Stimulated activated CD4-positive, alpha-beta T cell treated with anti-CD3 and anti-CD28 coated beads, Interleukin-1b, Interleukin-23, amount 100 ng/mL, for 48 hours (primary cell): Measurements from ENCODE around the gene HOXC6.
"Not testable (repeated sequence)": the region's sequence is repeated elsewhere in the genome, so short reads cannot be mapped to it uniquely, and the experiment has no call there.

Experiments
- DNase-seq: peaks from one replicate; pipeline ENCODE4 v3.0.0-alpha.2; 2020

HOXC6 gene

DNA sequence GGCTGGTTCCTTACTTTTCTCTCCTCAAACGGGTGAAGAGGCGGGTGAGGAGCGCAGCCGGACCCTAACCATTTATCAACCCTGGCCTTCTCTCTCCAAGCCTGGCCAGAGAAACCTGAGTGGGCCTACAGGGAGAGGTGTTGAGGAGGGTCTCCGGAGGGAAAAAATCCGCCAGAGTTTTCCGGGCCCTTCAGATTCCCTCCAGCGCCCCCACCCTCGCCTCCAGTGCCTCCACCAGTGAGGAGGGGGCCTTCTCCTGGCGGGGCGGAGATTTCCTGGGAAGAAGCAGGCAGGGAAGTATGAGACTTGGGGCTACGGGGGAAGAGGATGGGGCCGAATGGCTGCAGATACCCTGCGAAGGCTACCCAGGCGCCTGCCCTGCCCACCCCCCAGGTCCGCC, 3.2 kb downstream of the HOXC6 start:
- DNase-seq = no peak

DNA sequence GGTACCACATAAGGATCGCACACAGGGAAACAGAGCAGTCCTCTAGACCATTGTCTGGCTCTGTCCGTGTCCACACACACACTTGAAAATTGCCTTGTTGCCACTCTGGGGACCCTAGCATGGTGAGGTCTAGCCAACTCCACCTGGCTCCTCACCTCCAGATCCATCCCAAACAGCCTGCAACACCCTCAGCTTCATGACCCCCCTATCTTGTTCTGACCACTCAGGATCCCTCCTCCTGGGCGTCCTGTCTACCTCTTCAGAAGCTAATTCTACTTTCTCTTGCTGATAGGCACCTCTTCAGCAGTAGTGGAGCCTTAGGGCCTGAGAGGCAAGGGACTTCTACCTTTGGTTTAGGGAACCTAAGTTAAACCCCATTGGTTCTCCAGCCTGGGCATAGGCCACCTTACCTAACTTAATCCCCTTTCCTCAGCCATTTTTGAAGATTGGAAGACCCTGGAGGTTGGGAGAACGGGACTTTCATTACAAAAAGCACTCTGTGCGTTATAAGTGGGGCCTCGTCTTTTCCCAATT, 3.9 kb downstream of the HOXC6 start:
- no peak for DNase-seq

DNA sequence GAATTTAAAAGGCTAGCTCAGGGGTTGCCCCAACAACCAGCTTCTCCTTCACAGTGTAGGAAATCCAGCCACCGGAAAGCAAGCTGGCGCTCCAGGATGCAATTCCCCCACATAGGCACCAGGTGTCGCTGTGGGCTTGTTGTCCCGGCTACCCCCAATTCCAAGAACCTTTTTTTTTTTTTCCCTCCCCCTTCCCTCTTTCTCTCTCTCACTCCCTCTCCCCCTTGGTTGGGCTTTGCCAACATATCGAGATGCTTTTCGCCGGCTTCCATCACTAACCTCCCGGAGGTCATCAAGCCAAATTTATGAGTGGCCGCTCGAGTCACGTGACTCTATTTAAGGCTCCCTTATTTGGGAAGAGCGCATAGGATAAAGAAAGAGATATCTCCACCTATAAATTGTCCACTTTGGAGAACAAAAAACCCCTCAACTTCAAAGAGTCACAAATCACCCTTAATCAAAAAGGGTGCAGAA, 4.4 kb downstream of the HOXC6 start, which contains the start of gene HOXC5:
Gene HOXC5, plus strand, starts transcription at position 424 of the 474 bp plus-strand sequence. CDS start 73 bp downstream, outside the sequence.
- DNase-seq = peak; percentile 56

DNA sequence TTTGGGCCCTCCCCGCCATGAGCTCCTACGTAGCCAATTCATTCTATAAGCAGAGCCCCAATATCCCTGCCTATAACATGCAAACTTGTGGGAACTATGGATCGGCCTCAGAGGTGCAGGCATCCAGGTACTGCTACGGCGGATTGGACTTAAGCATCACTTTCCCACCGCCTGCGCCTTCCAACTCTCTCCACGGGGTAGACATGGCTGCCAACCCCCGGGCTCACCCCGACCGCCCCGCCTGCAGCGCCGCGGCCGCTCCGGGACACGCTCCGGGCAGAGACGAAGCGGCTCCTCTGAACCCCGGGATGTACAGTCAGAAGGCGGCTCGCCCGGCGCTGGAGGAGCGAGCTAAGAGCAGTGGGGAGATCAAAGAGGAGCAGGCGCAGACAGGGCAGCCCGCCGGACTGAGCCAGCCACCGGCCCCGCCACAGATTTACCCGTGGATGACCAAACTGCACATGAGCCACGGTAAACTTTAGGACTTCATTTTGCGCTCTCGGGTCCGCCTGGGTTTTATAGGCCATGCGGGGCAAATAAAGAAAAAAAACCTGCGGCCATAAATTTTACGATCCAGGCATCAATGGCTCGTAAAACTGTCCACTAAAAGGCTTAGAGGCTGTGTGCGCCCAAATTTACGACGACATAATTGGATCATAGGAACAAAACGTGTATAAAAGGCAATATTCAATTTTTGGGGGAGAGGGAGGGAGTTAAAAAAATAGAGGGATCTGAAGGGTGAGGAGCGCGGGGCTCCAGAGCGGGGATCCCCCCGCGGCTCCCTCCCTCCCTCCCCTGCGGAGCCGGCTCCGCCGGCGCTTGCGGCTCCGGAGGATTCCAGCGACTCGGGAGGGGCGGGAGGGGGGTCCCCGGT, 5.1 kb downstream of the HOXC6 start:
- DNase-seq = no peak

DNA sequence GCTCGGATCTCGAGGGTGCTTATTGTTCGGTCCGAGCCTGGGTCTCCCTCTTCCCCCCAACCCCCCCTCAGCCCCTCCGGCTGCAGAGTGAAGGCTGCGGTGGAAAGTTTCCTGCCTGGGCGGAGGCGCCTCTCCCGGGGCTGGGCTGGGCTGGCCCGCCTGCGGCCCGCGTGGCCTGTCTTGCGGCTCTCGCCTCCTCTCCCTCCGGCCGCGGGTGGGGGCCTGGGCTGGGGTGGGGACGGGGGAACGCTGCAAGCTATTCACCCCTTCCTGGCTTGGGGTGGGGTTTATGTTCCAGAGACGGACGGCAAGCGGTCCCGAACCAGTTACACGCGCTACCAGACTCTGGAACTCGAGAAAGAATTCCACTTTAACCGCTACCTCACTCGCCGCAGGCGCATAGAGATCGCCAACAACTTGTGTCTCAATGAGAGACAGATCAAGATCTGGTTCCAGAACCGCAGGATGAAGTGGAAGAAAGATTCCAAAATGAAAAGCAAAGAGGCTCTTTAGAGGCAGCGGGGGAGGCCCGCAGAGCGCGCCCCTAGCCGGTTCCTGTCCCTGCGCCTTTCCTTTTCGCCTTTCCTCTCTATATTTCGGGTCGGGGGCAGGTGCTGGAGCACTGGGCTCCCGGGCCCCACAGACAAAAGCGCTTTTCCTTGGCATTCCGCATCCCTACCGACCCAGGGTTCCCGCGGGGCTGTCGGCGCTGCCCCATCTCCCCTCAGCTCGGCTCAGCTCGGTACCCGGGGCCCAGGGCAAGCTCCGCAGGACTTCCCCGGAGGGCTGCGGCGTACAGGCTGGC, 5.9 kb downstream of the HOXC6 start:
- DNase-seq = no peak

DNA sequence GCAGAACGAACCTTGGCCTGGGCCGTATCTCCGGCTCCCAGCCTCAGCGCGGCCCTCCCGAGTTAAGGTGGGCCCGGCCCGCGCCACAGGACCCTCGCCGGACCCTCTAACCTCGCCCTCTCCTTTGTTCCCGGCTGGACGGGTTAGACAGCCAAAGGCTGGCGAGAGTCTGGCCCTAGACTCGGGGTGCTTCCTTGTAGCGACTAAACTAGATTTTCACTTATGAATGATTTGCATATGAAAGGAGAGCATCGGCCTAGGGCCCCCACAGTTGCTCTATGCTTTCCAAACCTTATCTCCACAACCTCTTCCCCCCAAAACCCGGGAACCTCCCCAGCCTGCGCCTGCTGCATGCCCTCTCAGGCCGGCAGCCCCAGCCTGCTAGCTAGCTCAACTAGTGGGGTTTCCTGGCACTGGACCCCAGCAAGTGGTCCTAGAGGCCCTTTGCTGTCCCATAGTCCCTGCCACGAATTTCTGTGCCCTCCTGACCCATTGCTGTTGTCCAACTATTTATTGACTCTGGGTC, 6.6 kb downstream of the HOXC6 start:
- no peak for DNase-seq

DNA sequence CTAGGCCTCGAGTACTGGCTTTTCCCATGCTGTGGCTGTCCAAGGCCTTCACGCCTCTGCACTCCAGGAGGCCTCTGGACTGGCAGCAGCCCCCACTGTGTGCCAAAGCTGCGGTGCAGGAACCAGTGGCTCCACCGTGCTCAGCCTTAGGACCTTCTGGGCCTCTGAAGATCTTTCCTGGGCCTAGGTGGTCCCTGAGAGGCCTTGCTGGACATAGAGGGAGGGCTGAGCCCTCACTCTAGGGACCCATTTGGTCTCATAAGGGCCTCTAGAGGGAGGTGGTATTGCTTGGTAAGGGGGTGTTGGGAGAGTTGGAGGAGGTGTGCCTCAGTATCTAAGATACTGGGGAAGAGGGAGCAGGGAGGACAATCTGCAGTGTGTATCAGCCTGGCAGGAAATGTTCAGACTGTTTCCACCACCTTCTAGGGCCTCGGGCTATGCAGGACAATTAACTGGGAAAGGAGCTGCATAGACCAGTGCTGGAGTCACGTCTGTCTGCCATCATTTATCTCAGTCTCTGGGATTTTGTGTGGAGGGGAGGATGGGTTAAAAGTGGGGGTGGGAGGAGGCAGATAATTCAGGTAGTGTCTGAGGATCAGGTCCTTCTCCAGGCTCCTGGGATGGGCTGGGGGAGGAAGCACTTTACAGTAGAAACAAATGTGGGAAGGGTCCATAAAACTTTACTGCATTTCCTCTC, 7.5 kb downstream of the HOXC6 start:
- DNase-seq = no peak

DNA sequence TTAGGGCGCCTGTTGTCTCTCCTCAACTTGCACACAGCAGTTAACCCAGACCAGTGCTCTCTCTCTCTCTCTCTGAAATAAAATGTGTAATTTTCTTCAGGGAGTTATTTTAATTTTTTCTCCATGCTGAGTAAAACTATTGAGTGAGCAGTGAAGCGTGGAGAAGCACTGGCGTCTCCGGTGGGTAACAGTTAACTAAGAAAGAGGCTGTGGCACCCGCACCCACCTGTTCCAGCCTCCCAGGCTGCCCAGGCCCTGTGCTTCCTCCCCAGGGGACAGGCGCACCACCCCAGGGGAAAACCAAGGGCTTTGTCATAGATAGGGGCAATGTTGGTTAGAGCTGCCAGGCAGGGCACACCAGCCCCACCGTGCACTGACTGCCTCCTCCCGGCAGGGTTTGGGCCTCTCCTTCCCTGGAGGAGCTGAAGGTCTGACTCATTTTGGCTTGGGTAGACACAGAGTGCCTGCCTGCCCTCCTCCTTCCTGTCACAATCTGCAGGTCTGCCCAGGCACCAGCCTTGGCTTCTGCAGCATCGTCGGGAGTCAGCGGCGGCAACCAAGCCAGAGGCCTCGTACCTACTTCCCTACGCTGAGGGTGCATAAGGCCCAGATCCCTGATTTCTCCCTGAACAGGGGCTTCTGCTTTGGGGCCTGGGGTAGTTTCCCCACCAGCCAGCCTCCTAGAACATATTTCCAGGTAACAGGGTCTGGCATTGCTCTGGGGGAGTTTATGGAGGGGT, 8.6 kb downstream of the HOXC6 start:
- DNase-seq = no peak

DNA sequence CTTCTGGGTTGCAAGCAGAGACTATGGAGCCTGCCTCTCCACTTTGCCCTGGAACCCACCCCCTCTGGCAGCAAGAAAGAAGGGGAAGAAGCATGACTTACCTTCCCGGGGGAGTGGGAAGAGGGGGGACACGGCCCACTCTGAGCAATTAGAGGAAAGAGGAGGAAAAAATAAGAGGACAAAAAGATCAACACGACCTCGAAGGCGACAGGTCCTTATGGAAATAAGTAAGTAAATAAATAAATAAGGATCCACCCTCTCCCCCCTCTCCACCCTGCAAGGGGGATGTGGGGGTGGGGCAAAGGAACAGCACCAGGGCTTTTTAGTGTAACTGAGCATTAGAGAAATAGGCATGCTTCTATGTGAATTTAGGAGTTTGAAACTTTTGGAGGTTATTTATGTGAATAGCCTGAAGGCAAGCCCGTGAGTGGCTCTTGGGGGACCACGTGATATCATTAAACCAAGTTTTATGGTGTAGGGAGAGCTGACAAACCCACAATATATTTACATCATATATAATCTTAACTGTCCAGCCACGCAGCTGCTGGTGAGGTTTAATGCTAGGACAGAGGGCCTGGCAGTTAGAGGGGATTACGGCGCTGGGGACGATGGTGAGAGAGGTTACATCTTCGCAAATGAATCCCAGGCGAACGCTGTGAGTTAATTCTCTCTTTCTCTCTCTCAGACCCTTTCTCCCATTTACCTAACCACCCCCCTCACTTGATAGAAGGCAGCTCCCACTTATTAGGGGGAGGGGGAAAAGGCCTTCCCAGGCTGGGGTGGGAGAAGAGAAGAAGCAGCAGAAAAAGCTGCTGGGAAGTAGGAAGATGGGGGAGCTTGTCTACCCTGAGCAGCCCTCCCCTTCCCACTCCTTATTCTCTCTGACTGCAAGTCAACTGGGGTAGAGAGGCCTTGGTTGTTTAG, 9.4 kb downstream of the HOXC6 start:
- no peak for DNase-seq

DNA sequence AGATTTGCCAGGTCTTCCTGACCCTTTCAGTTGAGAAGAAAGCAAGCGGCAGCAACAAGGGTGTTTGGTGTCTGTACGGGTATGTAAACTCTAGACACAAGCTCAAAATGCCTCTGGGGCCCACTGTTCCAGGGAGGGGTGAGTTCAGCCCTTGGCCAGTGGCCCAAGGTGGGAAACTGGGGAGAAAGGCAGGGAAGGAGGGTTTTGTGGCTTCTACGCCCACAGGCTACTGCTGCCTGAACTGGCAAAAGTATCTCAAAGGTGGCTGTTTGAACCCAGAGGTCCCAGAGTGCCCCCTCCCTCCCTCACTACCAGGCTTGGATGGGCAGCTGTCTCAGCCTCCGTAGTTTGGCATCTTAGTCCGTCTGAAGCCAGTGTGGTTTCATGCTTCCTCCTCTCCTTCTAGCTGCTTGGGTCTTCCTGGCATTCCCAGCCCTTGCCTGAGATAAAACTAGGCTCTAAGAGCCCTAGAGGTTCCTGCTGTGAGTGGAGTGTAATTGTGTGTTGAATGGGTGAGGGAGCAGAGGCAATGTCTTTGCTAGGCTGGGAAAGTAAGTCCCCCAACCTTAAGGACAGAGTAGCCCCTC, 10.1 kb downstream of the HOXC6 start:
- no peak for DNase-seq

DNA sequence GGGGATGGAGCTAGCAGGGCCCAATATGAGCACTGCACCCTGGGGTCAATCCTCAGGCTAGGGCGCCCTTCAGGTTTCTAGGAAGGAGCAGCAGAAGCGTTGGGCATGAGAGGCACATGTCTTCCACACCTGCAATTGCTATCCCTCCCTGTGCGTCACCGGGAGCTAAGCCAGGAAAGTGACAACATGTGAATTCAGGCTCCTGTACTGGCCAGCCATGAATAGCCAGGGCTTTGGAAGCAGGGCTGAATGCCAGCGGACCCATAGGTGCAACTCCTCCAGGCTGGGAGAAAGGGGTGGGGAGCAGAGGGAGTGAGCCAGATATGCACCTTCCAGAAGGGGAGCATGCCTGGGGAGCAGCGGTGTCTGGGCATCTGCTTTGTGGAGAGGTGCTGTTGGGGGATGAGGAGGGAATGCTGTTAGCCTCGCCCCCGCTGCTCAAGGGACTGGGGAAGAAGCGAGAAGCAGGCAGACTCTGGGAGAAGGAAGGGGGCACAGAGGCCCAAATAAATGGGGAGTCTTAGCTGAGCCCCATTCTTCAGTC, 10.7 kb downstream of the HOXC6 start:
- DNase-seq = no peak

DNA sequence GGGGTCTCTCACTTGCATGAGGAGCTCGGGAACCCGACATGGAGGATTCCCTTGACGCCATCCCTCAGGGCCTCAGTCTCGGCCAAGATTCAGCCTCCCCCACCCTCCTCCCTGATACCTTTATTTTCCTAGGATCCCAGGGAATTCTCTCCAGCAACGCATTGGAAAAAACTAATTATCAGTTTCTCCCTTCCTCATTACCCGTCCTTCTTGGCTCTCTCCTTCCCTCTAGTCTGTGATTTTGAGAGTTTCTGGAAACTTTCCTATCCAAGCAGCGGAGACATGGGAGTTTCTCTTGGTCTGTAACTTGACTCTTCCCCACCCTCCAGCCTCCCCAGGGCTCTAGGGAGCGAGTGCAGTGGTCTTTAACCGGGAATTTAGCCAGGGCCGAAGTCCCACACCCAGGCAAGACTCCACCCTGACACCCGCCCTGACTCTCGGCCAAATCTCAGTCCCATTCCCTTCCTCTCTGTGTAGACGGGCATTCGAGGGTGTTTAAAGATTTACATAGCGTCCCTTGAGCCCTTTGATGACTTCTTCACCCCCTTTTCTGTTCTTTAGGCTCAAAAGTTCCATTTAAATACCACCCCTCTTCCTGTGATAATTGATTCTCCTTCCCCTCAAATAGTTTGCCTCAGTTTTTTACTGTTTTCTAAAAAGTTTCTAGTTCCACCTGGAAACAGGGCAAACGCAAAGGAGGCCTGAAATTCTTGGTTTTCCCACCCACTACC, 11.3 kb downstream of the HOXC6 start:
- no peak for DNase-seq

DNA sequence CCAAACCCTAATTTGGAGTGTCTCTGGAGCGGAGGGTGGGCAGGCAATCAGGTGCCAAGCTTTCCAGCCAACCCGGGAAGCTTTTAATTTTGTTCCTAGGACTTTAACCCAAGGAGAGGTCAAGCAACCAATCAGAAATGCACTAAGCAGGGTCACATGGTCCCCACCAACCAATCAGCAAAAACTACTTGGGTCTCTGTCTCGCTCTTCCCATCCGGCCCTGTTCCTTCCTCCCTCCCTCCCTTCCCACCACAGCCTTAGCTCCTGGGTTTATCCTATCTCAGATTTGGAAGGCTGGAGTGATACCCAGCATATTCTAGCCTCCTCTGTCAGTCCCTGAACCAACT, 11.9 kb downstream of the HOXC6 start:
- no peak for DNase-seq

DNA sequence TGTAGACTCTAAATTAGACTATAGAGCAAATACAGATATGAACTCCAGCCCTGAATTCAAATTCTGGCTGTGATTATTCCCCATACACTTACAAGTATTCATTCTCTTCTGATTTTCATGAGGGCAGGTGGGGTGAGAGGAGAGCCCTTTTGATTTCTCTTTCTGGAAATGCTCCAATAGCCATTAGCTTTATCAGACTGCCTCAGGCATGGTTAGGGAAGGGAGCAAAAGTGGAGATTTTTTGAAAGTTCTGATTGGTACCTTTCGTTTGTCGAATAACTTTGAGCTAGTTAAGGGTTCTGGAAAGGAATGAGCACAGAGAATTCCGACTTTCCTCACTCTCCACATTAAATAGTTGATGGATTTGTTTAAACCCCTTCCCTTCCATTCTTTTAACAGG, 12.4 kb downstream of the HOXC6 start:
- no peak for DNase-seq

DNA sequence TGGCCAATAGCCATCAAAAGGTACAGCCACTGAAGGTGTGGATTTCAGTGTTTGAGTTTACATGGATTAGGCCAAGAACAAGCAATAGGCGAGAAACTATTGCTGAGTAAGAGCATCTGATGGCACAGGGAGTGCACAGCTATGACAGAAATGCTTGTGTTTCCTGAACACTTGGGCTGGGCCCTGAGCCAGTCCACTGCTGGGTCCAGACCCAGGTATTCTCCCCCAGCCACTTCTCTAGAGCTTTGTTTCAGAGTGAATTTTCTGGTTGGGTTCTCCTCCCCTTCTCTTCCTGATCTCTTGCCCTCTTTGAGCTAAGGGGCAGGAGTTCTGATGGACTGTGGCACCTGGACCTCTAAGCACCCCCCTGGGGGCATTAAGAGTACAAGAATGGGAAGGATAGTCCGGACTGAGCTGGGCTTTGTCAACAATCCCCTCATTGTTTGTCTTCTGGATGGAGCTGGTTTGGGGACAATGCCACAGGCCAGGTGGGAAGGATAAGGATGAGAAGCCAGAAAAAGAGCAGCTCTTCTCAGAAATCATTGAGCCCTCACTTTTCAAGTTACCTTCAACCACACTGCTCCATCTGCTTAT, 13.0 kb downstream of the HOXC6 start:
- no peak for DNase-seq

DNA sequence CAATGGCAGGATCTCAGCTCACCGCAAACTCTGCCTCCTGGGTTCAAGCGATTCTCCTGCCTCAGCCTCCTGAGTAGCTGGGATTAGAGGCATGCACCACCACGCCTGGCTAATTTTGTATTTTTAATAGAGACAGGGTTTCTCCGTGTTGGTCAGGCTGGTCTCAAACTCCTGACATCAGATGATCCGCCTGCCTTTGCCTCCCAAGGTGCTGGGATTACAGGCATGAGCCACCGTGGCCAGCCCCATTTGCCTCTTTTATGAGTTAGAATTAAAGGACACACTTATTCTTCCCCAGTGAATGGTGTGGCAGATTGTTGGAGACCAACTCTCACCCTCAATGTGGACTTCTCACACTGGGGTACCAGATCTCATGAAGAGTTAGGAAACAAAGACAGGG, 13.8 kb downstream of the HOXC6 start:
- DNase-seq = not testable (repeated sequence)

DNA sequence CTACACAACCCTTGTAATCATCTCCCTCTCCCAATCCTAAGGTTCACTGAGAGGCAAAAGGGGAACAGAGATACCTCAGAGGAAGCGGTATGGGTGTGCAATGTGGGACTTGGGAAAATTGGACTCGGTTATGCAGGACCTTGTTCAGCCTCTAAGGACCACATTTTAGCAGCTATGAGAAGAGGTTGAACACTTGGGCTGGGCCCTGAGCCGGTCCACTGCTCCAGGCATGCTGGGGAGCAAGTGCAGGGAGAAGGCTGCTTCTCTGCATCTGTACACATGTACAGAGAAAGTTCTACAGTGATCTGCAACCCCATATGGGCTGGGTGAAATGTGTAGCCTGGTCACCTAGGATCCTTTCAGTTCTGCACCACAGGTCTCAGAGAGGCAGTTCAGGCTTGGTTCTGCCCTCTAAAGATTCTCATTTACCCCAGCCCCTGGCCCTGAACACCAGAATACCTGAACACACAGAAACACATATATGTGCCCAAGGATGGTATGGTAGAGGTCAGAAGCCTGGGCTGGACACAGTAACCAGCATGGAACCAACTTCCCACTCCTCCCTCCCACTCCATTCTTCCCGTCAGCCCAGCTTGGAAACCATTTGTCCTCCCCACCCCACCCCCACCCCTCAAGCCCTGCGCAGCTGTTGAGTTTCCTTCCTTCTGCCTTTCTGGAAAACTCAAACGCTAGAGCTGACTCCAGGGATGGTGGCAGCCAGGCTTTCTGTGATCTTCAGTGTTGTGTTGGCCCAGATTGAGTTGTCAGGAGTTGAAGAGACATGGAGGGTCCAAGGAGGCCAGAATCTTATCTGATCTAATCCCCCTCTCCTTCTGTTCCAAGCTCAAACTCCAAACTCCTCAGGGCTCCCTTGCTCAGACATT, 15.0 kb downstream of the HOXC6 start:
- DNase-seq = no peak
